ACHN (cell line): ENCODE data around the gene SAMD4A.

ENCODE experiments used
- DNase-seq: peaks from one replicate; pipeline ENCODE4 v3.0.0-alpha.2; 2015
- in situ Hi-C: cut with HindIII; loops from 2 replicates; pipeline ENCODE4 v1.10.0; 2017; ENCODE audit warnings: low sequenced_read_pairs, low pct_ligation_motif_present, low pct_unique_long_range_greater_than_20kb

SAMD4A gene

GRCh38 chr14:54708161-54708560 lies 141.2 kb downstream of the SAMD4A start:
- in situ Hi-C loops = no loop called here
- DNase-seq = no peak

- in situ Hi-C loops = no loop called here
- DNase-seq = no peak
Observed at GRCh38 chr14:54708982-54709381, 142.1 kb downstream of the SAMD4A start.

- in situ Hi-C loops = no loop called here
- no peak for DNase-seq
Observed at GRCh38 chr14:54709444-54709843, 142.5 kb downstream of the SAMD4A start.

GRCh38 chr14:54709867-54710266 lies 142.9 kb downstream of the SAMD4A start:
- in situ Hi-C loops = no loop called here
- no peak for DNase-seq

GRCh38 chr14:54711312-54711711 lies 144.4 kb downstream of the SAMD4A start:
- in situ Hi-C loops = no loop called here

GRCh38 chr14:54711812-54712464 lies 145.0 kb downstream of the SAMD4A start:
- DNase-seq = no peak
- in situ Hi-C loops = no loop called here

More at GRCh38 chr14:54711312-54711711, 144.4 kb downstream of the SAMD4A start:
- no peak for DNase-seq

- in situ Hi-C loops = no loop called here
- no peak for DNase-seq
Observed at GRCh38 chr14:54712465-54713200, 145.7 kb downstream of the SAMD4A start.

DNA sequence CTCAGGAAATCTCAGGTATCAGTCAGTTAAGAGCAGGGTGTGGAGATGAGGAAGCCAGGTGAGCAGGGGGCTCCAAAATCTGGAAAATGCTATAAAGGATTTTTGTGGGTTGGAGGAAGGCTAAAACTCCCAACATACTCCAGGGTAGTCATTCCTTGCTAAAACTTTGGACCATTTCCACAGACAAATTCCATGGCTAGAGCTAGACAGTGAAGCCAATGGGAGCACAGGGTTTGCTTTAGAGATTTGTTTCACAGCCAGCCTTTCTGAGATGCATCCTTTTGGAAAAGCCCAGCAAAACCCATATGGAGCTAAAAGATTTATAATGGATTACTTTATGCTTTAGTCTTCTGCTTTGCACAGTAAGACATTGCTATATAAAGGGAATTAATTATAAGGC lies 146.5 kb downstream of the SAMD4A start:
- no peak for DNase-seq
- in situ Hi-C loops = no loop called here

DNA sequence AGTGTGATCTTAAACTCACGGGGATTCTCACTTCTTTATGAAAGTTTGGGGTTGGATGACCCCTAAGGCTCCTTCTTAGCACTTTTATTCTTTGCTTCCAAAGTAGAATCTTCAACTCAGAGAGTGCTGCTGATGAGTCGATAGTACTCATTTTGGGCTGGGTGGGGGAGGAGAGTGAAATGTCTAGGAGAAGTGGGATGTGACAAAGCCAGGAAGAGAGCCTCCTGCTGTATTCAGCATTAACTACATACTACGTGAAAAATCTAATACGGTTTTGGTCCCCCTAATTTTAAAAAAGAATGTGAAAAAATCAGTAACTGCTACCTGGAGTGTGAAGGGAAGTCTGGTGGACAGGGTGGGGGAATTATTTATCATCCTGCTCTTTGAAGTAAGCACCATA lies 148.3 kb downstream of the SAMD4A start:
- in situ Hi-C loops = no loop called here
- peak; percentile 29 for DNase-seq

- in situ Hi-C loops = no loop called here
- DNase-seq = no peak
Observed at GRCh38 chr14:54715811-54716210, 148.9 kb downstream of the SAMD4A start.

DNA sequence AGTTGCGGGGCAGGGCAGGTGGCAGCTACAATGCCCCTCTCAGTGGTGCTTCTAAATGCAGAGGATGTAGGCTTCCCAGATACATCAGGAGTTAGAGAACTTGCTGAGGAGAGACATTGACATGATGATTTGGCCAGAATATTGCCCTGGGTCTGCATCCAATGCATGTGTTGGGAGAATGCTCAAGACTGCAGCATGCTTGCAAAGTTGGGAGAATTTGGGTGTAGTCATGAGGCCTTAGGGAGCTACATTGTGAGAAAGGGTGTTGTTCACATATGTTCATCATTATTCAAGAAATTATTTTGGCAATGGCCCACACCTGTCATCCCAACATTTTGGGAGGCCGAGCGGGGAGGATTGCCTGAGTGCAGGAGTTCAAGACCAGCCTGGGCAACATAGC lies 149.9 kb downstream of the SAMD4A start:
- no peak for DNase-seq
- in situ Hi-C loops = no loop called here

- DNase-seq = no peak
- in situ Hi-C loops = no loop called here
Observed at GRCh38 chr14:54718046-54718445, 151.1 kb downstream of the SAMD4A start.

DNA sequence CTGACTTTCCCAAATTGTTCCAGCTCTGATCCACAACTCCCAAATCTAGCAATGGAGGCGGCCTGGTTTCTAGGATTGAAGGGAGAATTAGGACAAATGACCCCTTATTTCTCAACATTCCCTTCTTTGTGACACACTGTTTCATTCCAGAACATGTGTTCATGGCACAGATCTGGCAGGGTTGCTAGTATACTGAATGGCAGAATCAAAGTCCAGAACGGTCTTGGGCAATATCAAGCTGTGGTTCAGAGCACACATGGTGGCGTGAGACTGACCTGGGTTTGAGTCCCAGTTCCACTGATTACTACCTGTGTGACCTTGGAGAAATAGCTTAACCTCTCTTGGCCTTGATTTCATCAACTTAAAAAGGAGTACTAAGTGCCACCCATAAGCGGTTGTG lies 152.5 kb downstream of the SAMD4A start:
- DNase-seq = no peak
- in situ Hi-C loops = no loop called here

DNA sequence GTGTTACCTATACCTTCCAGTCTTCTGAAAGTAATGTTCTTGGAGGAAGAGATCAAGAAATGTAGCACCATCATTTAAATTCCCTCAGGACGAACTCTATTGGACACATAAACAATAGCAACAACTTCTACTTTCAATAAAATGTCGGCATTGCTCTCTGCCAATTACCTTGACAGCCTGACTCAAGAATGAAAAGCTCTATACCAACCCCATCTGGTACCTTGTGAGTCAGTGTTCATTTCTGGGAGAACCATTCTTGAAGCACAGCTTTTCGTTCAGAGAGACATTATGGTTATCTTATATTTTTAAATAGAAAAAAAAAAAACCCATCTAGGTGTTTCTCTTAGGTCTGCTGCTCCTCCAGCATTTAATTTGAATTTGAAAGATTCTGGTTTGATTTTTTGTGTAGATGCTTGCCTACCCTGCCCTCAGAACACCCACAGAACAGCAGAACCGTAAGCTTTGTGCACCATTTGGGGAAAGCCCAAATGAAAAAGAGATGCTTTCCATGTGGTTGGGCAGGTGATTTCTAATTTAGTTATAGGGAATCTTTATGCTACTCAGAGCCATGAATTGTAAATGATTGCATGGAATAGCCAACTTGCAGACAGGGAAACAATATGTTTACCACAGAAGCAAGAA lies 156.0 kb downstream of the SAMD4A start:
- peak; percentile 50 for DNase-seq
- in situ Hi-C loops = no loop called here

DNA sequence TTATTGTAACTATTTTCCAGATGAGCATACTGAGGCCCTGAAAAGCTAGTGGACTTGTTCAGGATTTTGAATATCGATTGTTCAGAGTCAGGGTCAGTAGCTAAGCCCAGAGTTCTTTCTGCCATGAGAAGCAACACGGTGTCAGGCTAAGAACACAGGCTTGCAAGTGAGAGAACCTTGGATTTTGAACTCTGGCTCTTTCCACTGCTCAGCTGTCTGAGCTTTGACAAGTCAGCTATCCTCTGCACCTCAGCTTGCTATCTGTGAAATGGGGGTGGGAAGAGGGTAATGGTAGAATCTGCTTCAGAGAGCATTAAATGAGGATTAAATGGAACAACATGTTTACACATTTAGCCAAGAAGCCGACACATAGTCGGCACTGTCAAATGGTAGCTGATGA lies 157.2 kb downstream of the SAMD4A start:
- in situ Hi-C loops = no loop called here
- DNase-seq = no peak

- in situ Hi-C loops = no loop called here
- DNase-seq = no peak
Observed at GRCh38 chr14:54724676-54725325, 157.9 kb downstream of the SAMD4A start.

GRCh38 chr14:54725998-54726397 lies 159.1 kb downstream of the SAMD4A start:
- no peak for DNase-seq
- in situ Hi-C loops = no loop called here

DNA sequence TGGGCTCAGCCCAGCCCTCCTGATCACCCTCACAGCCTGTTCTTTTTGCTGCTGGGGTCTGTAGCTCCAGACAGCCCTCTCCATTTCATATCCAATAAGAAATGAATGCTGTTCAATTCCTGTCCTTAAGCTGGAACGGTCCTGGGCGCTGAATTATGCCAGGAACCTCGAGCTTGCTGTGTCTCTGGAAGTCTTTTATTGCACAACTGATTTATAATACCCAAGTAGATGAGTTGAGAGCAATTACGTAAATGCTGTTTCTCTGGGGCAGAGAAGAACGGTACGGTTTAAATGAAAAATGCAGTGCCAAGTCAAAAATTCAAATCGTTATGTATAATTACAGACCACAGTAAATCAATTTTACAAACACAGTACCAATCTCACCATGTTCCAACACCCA lies 161.0 kb downstream of the SAMD4A start:
- in situ Hi-C loops = no loop called here
- DNase-seq = no peak
